HG03571 (cell line): ENCODE measurements around the gene MIEF1.
"Not testable (repeated sequence)": the region's sequence is repeated elsewhere in the genome, so short reads cannot be mapped to it uniquely, and the experiment has no call there.

Experiments used
- ATAC-seq: cut with Tn5 transposase; IDR thresholded peaks from one replicate; pipeline ENCODE4 v1.9.1; 2021; ENCODE audit not compliant: unreplicated experiment

Gene MIEF1

DNA sequence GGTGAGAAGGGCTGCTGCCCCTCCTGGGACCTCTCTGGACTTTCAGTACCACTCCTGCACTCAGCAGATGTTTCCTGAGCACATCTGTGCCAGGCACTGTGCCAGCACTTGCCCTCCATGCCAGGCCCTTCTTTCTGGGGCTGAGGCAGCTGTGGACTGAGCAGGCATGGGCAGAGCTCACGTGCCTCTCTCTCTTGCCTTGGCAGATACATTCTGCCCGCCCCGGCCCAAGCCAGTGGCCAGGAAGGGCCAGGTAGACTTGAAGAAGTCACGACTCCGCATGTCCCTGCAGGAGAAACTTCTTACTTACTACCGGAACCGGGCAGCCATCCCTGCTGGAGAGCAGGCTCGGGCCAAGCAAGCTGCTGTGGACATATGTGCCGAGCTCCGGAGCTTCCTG, 9.9 kb downstream of the MIEF1 start:
- ATAC-seq: no peak

DNA sequence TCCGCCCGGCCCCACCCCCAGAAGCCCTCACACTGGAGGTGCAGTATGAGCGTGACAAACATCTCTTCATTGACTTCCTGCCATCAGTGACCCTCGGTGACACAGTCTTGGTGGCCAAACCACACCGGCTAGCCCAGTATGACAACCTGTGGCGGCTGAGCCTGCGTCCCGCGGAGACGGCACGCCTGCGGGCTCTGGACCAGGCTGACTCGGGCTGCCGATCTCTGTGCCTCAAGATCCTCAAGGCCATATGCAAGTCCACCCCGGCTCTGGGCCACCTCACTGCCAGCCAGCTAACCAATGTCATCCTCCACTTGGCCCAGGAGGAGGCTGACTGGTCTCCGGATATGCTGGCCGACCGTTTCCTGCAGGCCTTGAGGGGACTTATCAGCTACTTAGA, 11.7 kb downstream of the MIEF1 start:
- ATAC-seq: no peak

GRCh38 chr22:39514373-39514973, 12.4 kb downstream of the MIEF1 start:
- no peak for ATAC-seq

DNA sequence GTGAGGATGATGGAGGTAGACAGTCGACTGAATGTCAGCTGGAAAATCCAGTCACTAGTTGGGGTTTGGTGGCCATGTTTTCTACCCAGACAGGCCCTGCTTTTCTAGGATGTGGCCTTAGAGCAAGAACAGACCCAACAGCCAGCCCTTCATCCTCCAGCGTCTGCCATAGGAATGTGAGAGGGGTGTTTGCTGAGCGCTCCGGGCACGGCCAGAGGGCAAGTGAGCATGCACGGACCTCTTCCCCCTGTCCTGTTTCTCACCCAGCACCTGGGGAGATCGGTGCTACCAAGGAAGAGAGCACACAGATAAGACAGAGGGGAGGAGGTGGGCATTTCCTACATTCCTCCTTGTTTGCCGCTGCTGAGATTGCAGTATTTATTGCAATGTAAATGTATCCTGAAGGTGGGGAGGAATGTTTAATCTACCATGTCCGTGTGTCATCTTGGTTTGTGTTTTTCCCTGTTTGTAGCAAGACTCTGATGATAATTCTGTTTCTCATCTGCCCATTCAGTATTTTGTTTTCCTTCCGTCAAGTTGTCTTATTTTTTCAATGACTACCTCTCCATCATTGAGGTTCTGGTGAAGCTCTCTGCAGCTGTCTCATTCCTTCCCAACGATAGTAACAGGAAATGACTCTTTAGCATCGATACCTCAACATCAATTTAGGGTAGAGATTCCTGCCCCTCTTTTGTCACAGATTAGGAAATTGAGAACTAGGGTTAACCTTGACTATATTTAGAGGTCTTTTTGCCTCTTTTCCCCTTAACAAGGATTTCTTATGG, 13.4 kb downstream of the MIEF1 start:
- no peak for ATAC-seq

- no peak for ATAC-seq
These were observed 15.4 kb downstream of the MIEF1 start for GRCh38 chr22:39517470-39517869.

DNA sequence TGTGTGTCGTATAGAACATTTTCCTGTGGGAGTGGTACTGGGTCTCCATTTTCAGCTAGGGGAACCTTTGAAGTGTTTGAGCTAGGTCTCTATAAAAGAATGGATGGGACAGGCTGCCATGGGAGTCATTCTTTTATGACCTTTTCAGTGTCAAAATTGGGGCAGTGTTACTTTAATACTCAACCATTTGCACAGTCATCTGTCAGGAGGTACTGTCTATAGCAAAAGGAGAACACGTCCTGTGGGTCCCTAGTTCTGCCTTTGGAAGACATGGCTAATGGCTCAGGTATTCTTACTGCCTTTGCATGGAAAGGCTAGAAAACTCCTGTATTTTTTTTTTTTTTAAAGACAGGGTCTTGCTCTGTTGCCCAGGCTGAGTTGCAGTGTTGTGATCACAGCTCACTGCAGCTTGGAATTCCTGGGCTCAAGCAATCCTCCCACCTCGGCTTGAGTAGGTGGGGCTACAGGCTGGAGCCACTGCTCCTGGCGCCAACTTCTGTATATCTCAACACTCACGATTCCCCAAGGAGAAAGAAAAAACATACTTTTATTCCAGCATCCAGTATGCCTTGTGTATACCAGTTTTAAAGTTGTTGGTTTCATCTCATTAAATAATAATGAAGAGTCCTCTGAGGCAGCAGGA, 16.2 kb downstream of the MIEF1 start:
- ATAC-seq: no peak

- ATAC-seq: no peak
These were observed 17.0 kb downstream of the MIEF1 start for GRCh38 chr22:39518996-39519680.

DNA sequence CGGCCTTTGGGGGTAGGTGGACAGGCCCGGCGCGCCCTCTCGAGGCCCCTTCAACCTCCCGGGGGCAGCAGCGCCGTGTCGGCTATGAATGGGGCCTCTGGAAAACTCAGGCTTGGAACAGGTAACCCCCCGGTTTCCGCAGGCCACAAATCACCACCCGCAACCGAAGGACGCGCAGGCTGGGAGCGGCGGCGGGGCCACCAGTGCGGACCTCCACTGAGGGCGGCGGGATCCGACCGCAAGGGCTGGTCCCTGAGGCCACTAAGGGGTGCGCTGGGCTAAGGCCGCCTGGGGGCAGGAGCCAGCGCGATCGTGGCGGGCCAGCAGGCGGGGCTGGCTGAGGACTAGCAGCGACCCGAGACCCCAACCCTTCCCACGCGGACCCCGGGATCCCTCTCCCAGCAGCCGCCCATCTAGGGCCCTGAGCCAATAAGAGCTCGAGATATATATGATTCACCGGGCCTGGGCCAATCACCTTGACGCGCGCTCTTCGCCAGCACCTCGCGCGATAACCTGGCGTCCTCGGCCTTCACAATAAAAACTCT, 17.7 kb downstream of the MIEF1 start:
- peak; percentile 69 for ATAC-seq

- peak; percentile 36 for ATAC-seq
These were observed 18.4 kb downstream of the MIEF1 start, which contains the start of gene ATF4 for GRCh38 chr22:39520226-39521105. Gene ATF4, plus strand, starts transcription at chr22:39520562. Its CDS starts 884 bp downstream, at chr22:39521446.

GRCh38 chr22:39521106-39521885, 19.2 kb downstream of the MIEF1 start:
- ATAC-seq: peak; percentile 13

DNA sequence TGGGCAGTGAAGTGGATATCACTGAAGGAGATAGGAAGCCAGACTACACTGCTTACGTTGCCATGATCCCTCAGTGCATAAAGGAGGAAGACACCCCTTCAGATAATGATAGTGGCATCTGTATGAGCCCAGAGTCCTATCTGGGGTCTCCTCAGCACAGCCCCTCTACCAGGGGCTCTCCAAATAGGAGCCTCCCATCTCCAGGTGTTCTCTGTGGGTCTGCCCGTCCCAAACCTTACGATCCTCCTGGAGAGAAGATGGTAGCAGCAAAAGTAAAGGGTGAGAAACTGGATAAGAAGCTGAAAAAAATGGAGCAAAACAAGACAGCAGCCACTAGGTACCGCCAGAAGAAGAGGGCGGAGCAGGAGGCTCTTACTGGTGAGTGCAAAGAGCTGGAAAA, 20.0 kb downstream of the MIEF1 start:
- ATAC-seq: not testable (repeated sequence)

GRCh38 chr22:39522567-39523300, 20.6 kb downstream of the MIEF1 start:
- ATAC-seq: no peak

DNA sequence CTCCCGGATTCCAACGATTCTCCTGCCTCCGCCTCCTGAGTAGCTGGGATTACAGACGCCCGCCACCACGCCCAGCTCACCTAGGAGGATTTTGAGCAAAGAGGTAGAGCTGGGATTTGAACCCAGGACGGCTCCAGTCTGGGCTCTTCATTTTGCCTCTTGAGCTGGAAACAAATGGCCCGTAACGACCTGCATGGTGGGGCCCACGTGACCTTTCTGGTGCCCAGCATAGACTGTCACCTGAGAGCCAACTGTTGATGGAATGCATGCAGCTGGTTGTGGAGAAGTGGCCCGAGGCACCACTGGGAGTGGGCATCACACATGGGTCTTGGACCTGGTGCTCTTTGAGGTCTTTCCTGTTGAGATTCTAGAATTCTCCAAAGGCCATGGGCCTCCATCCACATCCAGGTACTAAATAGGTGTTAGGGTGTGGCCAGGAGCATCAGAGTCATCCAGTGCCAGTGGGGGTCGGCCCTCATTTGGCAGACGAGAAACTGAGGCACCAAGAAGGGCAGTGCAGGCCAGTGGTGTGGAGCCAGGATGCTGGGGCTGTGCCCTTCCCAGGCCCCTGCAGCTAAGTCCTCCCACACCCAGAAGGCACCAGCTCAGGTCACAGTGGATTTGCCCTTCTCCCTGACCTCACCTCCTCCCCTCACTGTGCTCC, 22.1 kb downstream of the MIEF1 start:
- no peak for ATAC-seq

DNA sequence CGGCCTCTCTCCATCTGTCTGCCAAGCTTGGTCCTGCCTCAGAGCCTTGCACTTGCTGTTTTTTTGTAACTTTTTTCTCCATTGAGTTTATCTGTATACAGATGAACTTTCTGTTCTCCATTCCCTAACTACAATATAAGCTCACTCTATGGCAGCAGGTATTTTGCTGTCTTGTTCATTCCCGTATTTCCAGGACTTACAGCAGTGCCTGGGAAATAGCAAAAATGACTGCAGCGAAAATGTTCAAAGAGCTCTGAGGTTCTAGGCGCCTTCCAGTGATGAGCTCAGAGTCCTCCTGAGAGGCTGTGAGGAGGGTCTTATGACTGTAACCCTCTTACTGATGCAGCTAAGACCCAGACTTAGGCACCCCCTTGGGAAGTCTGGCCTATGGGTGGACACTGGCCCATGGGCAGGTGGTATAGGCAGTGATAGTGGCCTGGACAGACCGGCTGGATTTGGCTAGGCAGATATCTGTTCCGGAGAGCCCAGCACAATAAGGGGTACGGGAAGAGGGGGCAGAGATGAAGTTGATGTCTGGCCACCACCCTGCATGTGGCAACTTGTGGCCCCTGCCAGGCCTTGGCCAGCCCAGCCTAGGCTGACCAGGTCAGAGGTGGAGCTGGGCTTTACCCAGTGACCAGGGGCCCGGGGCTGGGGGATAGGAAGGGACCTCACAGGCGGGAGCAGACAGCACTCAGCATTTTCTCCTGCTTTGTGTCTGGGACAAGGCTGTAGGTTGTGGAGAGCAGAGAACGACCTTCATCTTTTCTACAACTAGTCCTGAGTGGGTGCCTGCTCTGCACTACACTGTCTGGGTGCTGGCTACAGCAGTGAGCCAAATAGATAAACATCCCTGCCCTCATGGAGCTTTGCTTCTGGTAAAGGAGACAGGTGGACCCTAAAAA, 22.9 kb downstream of the MIEF1 start:
- ATAC-seq: no peak

GRCh38 chr22:39525658-39525975, 23.5 kb downstream of the MIEF1 start:
- no peak for ATAC-seq

DNA sequence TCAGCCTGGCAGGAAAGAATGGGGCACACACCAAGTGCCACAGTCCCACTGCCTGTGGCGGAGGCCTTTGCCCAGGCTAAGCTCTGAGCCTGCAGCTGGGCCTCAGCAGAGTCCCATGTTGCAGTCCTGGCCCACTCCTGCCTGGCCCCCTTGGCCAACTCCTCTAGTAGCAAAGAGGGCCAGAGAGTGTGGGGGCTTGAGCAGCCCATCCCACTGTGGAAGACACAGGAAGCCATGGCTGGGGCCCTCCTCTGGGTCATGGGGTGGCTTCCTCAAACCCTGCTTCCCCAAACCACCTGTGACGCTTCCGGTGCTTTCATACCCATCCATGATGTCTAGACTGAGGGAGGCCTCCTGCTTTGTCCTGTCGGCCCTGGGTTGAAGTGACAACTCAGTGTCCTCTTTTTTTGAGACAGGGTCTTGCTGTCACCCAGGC, 24.7 kb downstream of the MIEF1 start:
- no peak for ATAC-seq

- ATAC-seq: no peak
These were observed 25.4 kb downstream of the MIEF1 start for GRCh38 chr22:39527481-39527961.
